ENCODE measurements around the gene PEX1.

DNA sequence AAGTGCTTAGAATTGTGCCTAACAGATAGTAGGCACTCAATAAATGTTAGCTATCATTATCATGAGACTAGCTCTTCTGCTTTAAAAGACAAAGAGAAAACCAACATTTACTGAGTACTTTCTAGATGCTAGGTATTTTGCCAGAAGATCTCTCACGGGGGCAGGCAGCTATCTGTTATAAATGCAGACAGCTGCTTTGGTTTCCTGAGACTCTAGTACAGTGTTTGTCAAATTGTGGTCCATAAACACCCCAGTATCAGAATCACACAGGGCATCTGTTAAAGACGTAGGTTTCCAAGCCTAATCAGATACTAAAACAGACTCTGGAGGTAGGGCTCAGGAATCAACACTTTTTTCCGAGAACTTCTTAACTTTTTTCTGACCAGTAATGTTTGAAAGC is 48.0 kb upstream of the PEX1 start:
- no peak for TF ChIP-seq TAF1 (IDR thresholded peaks at IDR 0.05; ENCODE audit: low read depth)
- TF ChIP-seq, protein P1, sequence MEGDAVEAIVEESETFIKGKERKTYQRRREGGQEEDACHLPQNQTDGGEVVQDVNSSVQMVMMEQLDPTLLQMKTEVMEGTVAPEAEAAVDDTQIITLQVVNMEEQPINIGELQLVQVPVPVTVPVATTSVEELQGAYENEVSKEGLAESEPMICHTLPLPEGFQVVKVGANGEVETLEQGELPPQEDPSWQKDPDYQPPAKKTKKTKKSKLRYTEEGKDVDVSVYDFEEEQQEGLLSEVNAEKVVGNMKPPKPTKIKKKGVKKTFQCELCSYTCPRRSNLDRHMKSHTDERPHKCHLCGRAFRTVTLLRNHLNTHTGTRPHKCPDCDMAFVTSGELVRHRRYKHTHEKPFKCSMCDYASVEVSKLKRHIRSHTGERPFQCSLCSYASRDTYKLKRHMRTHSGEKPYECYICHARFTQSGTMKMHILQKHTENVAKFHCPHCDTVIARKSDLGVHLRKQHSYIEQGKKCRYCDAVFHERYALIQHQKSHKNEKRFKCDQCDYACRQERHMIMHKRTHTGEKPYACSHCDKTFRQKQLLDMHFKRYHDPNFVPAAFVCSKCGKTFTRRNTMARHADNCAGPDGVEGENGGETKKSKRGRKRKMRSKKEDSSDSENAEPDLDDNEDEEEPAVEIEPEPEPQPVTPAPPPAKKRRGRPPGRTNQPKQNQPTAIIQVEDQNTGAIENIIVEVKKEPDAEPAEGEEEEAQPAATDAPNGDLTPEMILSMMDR (IDR thresholded peaks at IDR 0.05; ENCODE audit: poor library complexity, severe bottlenecking): no peak
- no peak for TF ChIP-seq POLR2AphosphoS5 (IDR thresholded peaks at IDR 0.05)
- no peak for TF ChIP-seq MXI1 (conservative IDR thresholded peaks at IDR 0.05; ENCODE audit: poor library complexity, severe bottlenecking)
- TF ChIP-seq SMC3 (conservative IDR thresholded peaks at IDR 0.05; ENCODE audit: poor library complexity): no peak
